Endodermal cell (in vitro differentiated cells): Measurements from ENCODE around the gene CFAP92. TPM values are rescaled to one million over a fixed set of nuclear protein-coding genes. Genes with fewer than 3 reads are reported as not detected.

ENCODE experiments used
- DNase-seq: peaks from one replicate; pipeline ENCODE4 v3.0.0-alpha.2; 2017
- H3K27ac ChIP-seq: 2 replicates; pipeline ENCODE4 v1.5.1; 2013; ENCODE audit warnings: mild to moderate bottlenecking, low read depth, low read length, moderate library complexity
- H3K27me3 ChIP-seq: 2 replicates; pipeline ENCODE4 v1.6.1; 2013; ENCODE audit warnings: mild to moderate bottlenecking, low read length, moderate library complexity; ENCODE audit not compliant: insufficient read depth, control insufficient read depth, poor library complexity, severe bottlenecking
- H3K36me3 ChIP-seq: 2 replicates; pipeline ENCODE4 v1.7.0; 2013; ENCODE audit warnings: mild to moderate bottlenecking, low read length, moderate library complexity; ENCODE audit not compliant: control insufficient read depth, insufficient read depth
- H3K4me1 ChIP-seq: one replicate; pipeline ENCODE4 v1.7.0; 2013; ENCODE audit warnings: low read length; ENCODE audit not compliant: control insufficient read depth, insufficient read depth
- H3K4me3 ChIP-seq: 2 replicates; pipeline ENCODE4 v1.5.1; 2013; ENCODE audit warnings: mild to moderate bottlenecking, low read length, moderate library complexity
- H3K9ac ChIP-seq: 2 replicates; pipeline ENCODE4 v1.6.1; 2013; ENCODE audit warnings: mild to moderate bottlenecking, low read length, moderate library complexity; ENCODE audit not compliant: poor library complexity, severe bottlenecking; ENCODE audit errors: extremely low read depth
- H3K9me3 ChIP-seq: 2 replicates; pipeline ENCODE4 v1.6.1; 2013; ENCODE audit warnings: mild to moderate bottlenecking, low read length, moderate library complexity; ENCODE audit not compliant: control insufficient read depth
- H3K27ac Mint-ChIP-seq: 2 replicates; pipeline ENCODE4 v1.8.0; 2020; ENCODE audit warnings: mixed read lengths
- H3K27me3 Mint-ChIP-seq: 2 replicates; pipeline ENCODE4 v1.8.0; 2021; ENCODE audit warnings: mild to moderate bottlenecking, mixed read lengths; ENCODE audit not compliant: insufficient read depth
- H3K36me3 Mint-ChIP-seq: 2 replicates; pipeline ENCODE4 v1.8.0; 2020; ENCODE audit warnings: low read depth, mixed read lengths
- H3K4me1 Mint-ChIP-seq: 2 replicates; pipeline ENCODE4 v1.8.0; 2020; ENCODE audit warnings: mixed read lengths
- H3K4me3 Mint-ChIP-seq: 2 replicates; pipeline ENCODE4 v1.8.0; 2020; ENCODE audit warnings: mild to moderate bottlenecking, moderate library complexity, mixed read lengths
- H3K9me3 Mint-ChIP-seq: 2 replicates; pipeline ENCODE4 v1.8.0; 2020; ENCODE audit warnings: mild to moderate bottlenecking, mixed read lengths
- WGBS, 2 experiments: methylation state at CpG; one replicate each; pipeline versions ENCODE4 v1.1.5 to v1.1.7; 2013; ENCODE audit warnings: missing lambda C conversion rate in 2 of 2, mixed read lengths in 1 of 2; ENCODE audit not compliant: insufficient coverage in 1 of 2, insufficient read length in 1 of 2; 5-methylcytosine and 5-hydroxymethylcytosine counted together
- total RNA-seq, 2 donors: library from RNA; stranded (reverse); fragmentation: NEBNext Ultra II Directional in 1 of 2; extraction: Animal tissue kit (Norgen Biotek cat#: 25700) in 1 of 2; gene quantifications; 2 replicates in 1 of 2; 3 replicates in 1 of 2; pipeline ENCODE4 v1.2.1, GENCODE V29; 2021
- TF ChIP-seq, protein P1 (sequence below): fragments of 200-600 bp; sonication (generic); conservative IDR thresholded peaks from 2 replicates; pipeline ENCODE4 v1.5.0; 2021; ENCODE audit warnings: antibody characterized with exemption, mild to moderate bottlenecking

Gene CFAP92
- total RNA-seq, 2 donors from 2014 or later, result 1.3 to 3.0 TPM

DNA sequence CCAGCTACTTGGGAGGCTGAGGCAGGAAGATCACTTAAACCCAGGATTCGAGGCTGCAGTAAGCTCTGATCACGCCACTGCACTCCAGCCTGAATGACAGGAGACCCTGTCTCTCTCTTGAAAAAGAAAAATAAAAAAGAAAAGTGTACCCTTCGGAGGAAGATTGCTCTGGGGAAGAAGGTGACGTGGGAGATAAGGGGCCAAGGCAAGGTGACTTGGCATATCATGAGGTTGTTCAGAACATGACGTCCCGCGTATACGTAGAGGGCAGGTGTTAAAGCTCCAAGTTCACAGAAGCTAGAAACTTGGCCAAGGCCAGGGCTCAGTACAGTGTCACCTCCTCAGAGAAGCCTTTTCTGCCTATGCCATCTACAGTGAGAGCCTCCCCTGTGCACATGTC lies 121.1 kb downstream of the CFAP92 start:
- TF ChIP-seq, protein P1, sequence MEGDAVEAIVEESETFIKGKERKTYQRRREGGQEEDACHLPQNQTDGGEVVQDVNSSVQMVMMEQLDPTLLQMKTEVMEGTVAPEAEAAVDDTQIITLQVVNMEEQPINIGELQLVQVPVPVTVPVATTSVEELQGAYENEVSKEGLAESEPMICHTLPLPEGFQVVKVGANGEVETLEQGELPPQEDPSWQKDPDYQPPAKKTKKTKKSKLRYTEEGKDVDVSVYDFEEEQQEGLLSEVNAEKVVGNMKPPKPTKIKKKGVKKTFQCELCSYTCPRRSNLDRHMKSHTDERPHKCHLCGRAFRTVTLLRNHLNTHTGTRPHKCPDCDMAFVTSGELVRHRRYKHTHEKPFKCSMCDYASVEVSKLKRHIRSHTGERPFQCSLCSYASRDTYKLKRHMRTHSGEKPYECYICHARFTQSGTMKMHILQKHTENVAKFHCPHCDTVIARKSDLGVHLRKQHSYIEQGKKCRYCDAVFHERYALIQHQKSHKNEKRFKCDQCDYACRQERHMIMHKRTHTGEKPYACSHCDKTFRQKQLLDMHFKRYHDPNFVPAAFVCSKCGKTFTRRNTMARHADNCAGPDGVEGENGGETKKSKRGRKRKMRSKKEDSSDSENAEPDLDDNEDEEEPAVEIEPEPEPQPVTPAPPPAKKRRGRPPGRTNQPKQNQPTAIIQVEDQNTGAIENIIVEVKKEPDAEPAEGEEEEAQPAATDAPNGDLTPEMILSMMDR, result no peak
- no peak overlapping the region for H3K27ac ChIP-seq
- Mint-ChIP-seq H3K9me3 (no peaks in the 10 kb centered on the region), H3K27ac (no peak overlapping the region), H3K36me3 (peaks cover 20% of the 10 kb centered on the region), H3K4me1 (peaks cover 4% of the 10 kb centered on the region), H3K4me3 (no peak overlapping the region), H3K27me3 (peaks cover 12% of the 10 kb centered on the region)
- peaks cover 24% of the 10 kb centered on the region for H3K36me3 ChIP-seq
- H3K9ac ChIP-seq, result no peak overlapping the region
- H3K9me3 ChIP-seq, result no peaks in the 10 kb centered on the region
- no peak for DNase-seq
- peaks cover 7% of the 10 kb centered on the region for H3K4me1 ChIP-seq
- H3K27me3 ChIP-seq, result no peaks in the 10 kb centered on the region
- no peak overlapping the region for H3K4me3 ChIP-seq
- 91 to 95% methylated on average over 8 of the region's 8 CpGs for WGBS, 2 experiments

DNA sequence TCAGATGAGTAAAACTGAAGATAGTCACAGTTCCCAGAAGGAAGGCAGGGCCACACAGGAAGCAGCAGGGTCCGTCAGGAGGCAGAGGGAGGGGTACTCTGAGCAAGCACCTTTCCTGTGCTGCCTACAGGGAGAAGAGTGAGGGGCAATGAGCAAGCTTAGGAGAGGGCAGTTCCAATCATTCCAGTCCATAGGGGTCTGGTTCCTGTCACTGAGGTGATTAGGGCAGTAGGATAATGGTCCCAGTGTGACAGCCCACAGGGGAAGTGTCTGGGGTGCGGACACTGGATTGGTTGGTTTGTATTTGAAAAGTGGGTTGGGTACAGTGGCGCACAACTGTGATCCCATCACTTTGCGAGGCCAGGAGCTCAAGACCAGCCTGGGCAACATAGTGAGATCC lies 121.6 kb downstream of the CFAP92 start:
- Mint-ChIP-seq H3K27ac (no peak overlapping the region), H3K4me1 (peaks cover 2% of the 10 kb centered on the region), H3K4me3 (no peak overlapping the region), H3K36me3 (peaks cover 20% of the 10 kb centered on the region), H3K27me3 (peaks cover 12% of the 10 kb centered on the region), H3K9me3 (no peaks in the 10 kb centered on the region)
- Histone ChIP-seq H3K4me3 (no peak overlapping the region), H3K27ac (no peak overlapping the region), H3K9me3 (no peaks in the 10 kb centered on the region), H3K4me1 (peaks cover 4% of the 10 kb centered on the region), H3K36me3 (peaks cover 29% of the 10 kb centered on the region), H3K27me3 (no peaks in the 10 kb centered on the region), H3K9ac (no peak overlapping the region)
- DNase-seq, result no peak
- TF ChIP-seq, protein P1, result no peak
- WGBS, 2 experiments, result 97 to 98% methylated on average over 4 of the region's 4 CpGs

DNA sequence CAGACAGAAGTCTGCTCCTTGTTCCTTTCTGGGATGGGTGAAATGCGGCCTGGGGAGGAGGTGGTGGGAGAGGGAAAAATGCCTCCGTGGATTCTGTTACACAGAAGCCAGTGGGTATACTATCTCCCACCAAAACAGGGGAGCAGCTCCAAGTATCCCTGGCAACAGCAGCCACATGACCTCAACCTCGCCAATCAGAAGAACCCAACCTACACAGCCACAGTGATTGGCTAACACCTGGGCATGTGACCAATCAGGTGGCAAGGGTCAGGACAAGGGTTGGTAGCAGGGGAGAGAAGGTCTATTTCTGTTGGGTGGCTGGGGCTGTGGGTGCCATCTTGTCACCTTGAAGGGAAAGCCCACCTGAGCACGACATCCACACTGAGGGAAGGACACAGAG lies 123.5 kb downstream of the CFAP92 start:
- H3K4me1 Mint-ChIP-seq, result peaks cover under 1% of the 10 kb centered on the region
- Histone ChIP-seq H3K27me3 (no peaks in the 10 kb centered on the region), H3K4me3 (no peak overlapping the region), H3K9ac (no peak overlapping the region), H3K4me1 (no peaks in the 10 kb centered on the region), H3K9me3 (no peaks in the 10 kb centered on the region), H3K27ac (no peak overlapping the region), H3K36me3 (peaks cover 43% of the 10 kb centered on the region)
- H3K9me3 Mint-ChIP-seq, result no peaks in the 10 kb centered on the region
- TF ChIP-seq, protein P1, result no peak
- H3K4me3 Mint-ChIP-seq, result no peak overlapping the region
- H3K36me3 Mint-ChIP-seq, result peaks cover 22% of the 10 kb centered on the region
- H3K27me3 Mint-ChIP-seq, result peaks cover 12% of the 10 kb centered on the region
- H3K27ac Mint-ChIP-seq, result no peak overlapping the region
- DNase-seq, result no peak
- 92% methylated on average over 4 of the region's 4 CpGs; no CpG with 5 or more reads in 1 of the 2 experiments for WGBS, 2 experiments
